Lower leg skin (tissue), 4 donors: ENCODE data around the gene ARFGAP3. TPM values are rescaled to one million over a fixed set of nuclear protein-coding genes. Genes with fewer than 3 reads are reported as not detected.

ENCODE experiments used
- DNase-seq, 2 donors: peaks; one replicate each; pipeline ENCODE4 v3.0.0-alpha.2; 2019; ENCODE audit warnings: low spot score in 2 of 2
- H3K4me3 ChIP-seq: fragments of 200-600 bp; sonication (generic); 2 replicates; pipeline ENCODE4 v1.5.1; 2017; ENCODE audit warnings: mild to moderate bottlenecking, low read depth; ENCODE audit not compliant: poor library complexity, severe bottlenecking
- POLR2A ChIP-seq, 2 donors: fragments of 450-650 bp; IDR thresholded peaks; one replicate each; pipeline ENCODE4 v1.6.1; 2016 to 2017; ENCODE audit warnings: antibody characterized with exemption in 2 of 2, mild to moderate bottlenecking in 1 of 2, moderate library complexity in 1 of 2
- WGBS, 2 donors: methylation state at CpG; one replicate each; pipeline ENCODE4 v1.1.5; 2018; 5-methylcytosine and 5-hydroxymethylcytosine counted together
- intact Hi-C: fragments of 100-400 bp; cut with DNase I; formaldehyde crosslinking; loops from one replicate; pipeline ENCODE4 v1.15.0; 2023; ENCODE audit warnings: low total_unique reads
- total RNA-seq, 4 donors: library from RNA; depleted of rRNA; stranded (reverse); fragments of >200 nt; gene quantifications; one replicate each; pipeline ENCODE4 v1.1.0, GENCODE V29; 2016
- TF ChIP-seq, protein P1 (sequence below), 3 donors: fragments of 450-650 bp; IDR thresholded peaks; one replicate each; pipeline ENCODE4 v1.5.1; 2016; ENCODE audit warnings: antibody characterized with exemption in 3 of 3, mild to moderate bottlenecking in 3 of 3, moderate library complexity in 2 of 3

Gene ARFGAP3
- total RNA-seq, 4 donors from 2014 or later: 22.9 to 47.2 (median 31.2) TPM

DNA sequence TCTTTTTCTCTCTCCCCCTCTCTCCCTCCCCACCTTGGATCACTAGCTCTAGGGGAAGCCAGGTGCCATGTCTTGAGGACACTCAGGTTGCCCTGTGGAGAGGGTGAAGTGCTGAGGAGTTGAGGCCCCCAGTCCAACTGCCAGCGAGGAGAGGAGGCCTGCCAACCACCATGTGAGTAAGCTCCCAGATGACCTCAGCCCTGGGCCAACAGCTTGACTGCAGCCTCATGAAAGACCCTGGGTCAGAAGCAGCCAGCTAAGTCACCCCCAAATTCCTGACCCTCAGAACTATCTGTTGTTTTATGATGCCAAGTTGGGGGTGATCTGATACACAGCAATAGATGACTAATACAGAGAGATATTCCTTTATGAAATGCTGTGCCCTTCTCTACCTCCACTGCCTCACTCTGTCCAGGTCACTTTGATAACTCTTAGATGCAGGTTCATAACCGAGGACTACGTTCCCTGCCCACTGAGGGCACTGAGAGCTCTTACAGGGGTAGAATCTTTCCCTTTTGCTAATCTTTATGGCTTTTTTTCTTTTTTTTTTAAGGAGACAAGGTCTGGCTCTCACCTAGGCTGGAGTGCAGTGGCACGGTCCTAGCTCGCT, 8.0 kb downstream of the ARFGAP3 start:
- TF ChIP-seq, protein P1, sequence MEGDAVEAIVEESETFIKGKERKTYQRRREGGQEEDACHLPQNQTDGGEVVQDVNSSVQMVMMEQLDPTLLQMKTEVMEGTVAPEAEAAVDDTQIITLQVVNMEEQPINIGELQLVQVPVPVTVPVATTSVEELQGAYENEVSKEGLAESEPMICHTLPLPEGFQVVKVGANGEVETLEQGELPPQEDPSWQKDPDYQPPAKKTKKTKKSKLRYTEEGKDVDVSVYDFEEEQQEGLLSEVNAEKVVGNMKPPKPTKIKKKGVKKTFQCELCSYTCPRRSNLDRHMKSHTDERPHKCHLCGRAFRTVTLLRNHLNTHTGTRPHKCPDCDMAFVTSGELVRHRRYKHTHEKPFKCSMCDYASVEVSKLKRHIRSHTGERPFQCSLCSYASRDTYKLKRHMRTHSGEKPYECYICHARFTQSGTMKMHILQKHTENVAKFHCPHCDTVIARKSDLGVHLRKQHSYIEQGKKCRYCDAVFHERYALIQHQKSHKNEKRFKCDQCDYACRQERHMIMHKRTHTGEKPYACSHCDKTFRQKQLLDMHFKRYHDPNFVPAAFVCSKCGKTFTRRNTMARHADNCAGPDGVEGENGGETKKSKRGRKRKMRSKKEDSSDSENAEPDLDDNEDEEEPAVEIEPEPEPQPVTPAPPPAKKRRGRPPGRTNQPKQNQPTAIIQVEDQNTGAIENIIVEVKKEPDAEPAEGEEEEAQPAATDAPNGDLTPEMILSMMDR (IDR thresholded peaks at IDR 0.05): no peak
- TF ChIP-seq POLR2A (IDR thresholded peaks at IDR 0.05): no peak
- H3K4me3 ChIP-seq: no peak overlapping the region
- DNase-seq: peak in 1 of 2 donors; percentile 78
- intact Hi-C loops: no loop called here
- WGBS, 2 donors: 76 to 86% methylated on average over 5 of the region's 5 CpGs

DNA sequence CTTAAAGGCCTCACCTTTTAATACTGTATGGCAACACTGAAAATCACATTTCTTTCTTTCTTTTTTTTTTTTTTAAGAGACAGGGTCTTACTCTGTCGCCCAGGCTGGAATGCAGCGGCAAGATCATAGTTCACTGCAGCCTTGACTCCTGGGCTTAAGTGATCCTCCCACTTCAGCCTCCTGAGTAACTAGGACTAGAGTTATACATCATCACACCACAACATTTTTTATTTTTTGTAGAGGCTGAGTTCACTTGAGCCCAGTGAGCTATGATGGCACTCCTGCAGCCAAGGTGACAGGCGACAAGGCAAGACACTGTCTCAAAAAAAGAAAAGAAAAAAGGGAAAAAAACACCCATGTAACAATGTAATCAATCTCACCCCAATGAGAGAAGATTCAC, 10.0 kb downstream of the ARFGAP3 start:
- intact Hi-C loops: no loop called here
- 92 to 94% methylated on average over 3 of the region's 3 CpGs for WGBS, 2 donors
- TF ChIP-seq POLR2A (IDR thresholded peaks at IDR 0.05): no peak
- TF ChIP-seq, protein P1 (IDR thresholded peaks at IDR 0.05): no peak
- DNase-seq: no peak
- no peak overlapping the region for H3K4me3 ChIP-seq

DNA sequence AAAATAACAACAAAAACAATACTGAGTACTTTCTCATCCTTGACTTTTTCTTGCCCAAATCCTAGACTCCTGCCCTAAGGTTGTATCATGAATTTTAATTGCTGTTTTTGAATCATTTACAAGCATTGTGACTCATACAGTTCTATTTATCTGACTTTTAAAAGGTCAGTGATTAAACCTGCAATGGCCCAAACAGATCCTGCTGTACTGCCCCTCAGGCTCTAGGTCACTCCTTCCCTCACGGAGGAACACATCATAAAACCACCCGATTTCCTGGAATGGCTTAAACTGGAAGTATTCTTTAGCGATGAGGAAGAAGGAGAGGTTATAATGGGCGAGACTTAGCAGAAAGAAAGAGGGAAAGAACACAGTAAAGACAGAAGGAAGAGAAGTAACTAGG, 12.3 kb downstream of the ARFGAP3 start:
- H3K4me3 ChIP-seq: no peak overlapping the region
- intact Hi-C loops: no loop called here
- 42 to 48% methylated on average over 4 of the region's 4 CpGs for WGBS, 2 donors
- DNase-seq: peak in 1 of 2 donors; percentile 25
- no peak for TF ChIP-seq POLR2A (IDR thresholded peaks at IDR 0.05)
- TF ChIP-seq, protein P1 (IDR thresholded peaks at IDR 0.05): no peak

DNA sequence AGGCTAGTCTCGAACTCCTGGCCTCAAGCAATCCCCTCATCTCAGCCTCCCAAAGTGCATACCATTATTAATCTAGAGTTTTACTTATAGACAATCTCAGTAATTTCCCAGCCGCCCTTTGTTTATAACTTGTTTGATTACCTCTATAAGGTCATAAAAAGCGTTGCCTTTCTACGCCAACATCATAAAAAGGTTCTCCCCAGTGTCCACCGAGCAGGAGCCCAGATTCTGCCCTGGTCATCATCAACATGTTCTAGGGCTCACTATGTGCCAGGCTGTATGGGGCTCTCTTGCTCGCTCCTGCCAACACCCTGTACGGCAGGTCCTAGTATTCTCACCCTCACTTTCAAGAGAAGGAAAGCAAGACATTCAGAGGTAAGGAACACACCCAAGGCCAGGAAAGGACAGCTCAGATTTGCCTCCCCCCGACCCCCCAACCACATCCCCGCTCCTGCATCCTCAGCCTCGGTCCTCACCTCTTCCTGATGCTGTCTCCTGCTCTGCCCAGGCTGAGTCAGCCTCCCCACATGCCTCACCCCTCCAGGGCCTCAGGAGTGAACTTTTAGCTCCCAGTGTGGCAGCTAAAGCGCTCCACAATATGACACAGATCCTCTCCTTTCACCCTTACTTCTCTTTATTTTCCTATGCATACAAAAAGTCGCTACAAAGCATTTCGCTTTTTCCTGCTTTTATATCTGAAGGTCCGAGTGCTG, 14.3 kb downstream of the ARFGAP3 start:
- no peak overlapping the region for H3K4me3 ChIP-seq
- TF ChIP-seq, protein P1 (IDR thresholded peaks at IDR 0.05): no peak
- TF ChIP-seq POLR2A (IDR thresholded peaks at IDR 0.05): no peak
- intact Hi-C loops: no loop called here
- WGBS, 2 donors: 94 to 95% methylated on average over 14 of the region's 14 CpGs
- DNase-seq: peak in 1 of 2 donors; percentile 58

DNA sequence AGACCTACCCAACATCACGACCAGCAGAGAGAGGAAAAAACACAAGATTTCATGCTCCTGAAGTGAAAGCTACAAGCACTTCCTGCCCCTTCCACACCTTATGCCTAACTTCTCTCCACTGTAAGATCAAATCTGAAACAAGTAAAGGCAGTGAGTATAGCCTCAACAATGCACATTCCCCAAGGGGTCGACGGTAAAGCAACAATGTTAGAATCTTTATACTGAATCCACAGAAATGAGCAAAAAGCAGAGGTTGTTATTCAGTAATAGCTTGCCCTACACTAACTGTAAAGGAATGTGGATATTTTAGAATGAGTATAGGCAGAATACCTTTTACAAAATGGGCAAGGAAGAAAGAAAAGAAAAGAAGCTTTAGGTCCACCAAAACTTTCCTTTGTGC, 15.6 kb downstream of the ARFGAP3 start:
- DNase-seq: no peak
- no peak for TF ChIP-seq POLR2A (IDR thresholded peaks at IDR 0.05)
- TF ChIP-seq, protein P1 (IDR thresholded peaks at IDR 0.05): no peak
- intact Hi-C loops: no loop called here
- H3K4me3 ChIP-seq: no peak overlapping the region
- WGBS, 2 donors: 57 to 64% methylated on average over 3 of the region's 3 CpGs
